DND-41 (cell line): ENCODE results near the gene PPP1R14B.

Experiments
- ATAC-seq: fragments of 200-7000 bp; cut with Tn5 transposase; 3 replicates; pipeline ENCODE4 v1.9.1; 2021; ENCODE audit warnings: low read depth; ENCODE audit not compliant: insufficient read depth
- DNase-seq: peaks from one replicate; pipeline ENCODE4 v3.0.0-alpha.2; 2020
- H2AFZ ChIP-seq: 2 replicates; pipeline ENCODE4 v1.6.0; 2012; ENCODE audit warnings: low read depth, low read length
- H3K27ac ChIP-seq: 2 replicates; pipeline ENCODE4 v1.5.1; 2012; ENCODE audit warnings: low read length, inconsistent platforms
- H3K27me3 ChIP-seq: fragments of 200-600 bp; sonication (generic); 2 replicates; pipeline ENCODE4 v1.6.0; 2012; ENCODE audit warnings: low read length, mild to moderate bottlenecking, inconsistent platforms; ENCODE audit not compliant: insufficient read depth, poor library complexity
- H3K36me3 ChIP-seq: 2 replicates; pipeline ENCODE4 v1.5.1; 2012; ENCODE audit warnings: low read length, inconsistent platforms; ENCODE audit not compliant: insufficient read depth
- H3K4me1 ChIP-seq: 2 replicates; pipeline ENCODE4 v1.5.1; 2012; ENCODE audit warnings: mild to moderate bottlenecking, low read length; ENCODE audit not compliant: insufficient read depth
- H3K4me2 ChIP-seq: 2 replicates; pipeline ENCODE4 v1.6.0; 2012; ENCODE audit warnings: mild to moderate bottlenecking, moderate library complexity, low read length, inconsistent platforms; ENCODE audit not compliant: insufficient read depth
- H3K4me3 ChIP-seq, 2 experiments: fragments of 200-600 bp in 1 of 2; shearing (Covaris generic) in 1 of 2; 2 replicates each; pipeline ENCODE4 v1.5.1; 2012 to 2016; ENCODE audit warnings: inconsistent platforms in 2 of 2, low read length in 2 of 2, mild to moderate bottlenecking in 2 of 2, low read depth in 1 of 2, moderate library complexity in 1 of 2
- H3K79me2 ChIP-seq: 2 replicates; pipeline ENCODE4 v1.6.0; 2012; ENCODE audit warnings: low read length, inconsistent platforms; ENCODE audit not compliant: insufficient read depth
- H3K9ac ChIP-seq: 2 replicates; pipeline ENCODE4 v1.6.0; 2012; ENCODE audit warnings: low read depth, mild to moderate bottlenecking, inconsistent platforms, low read length, moderate library complexity
- H3K9me3 ChIP-seq: 2 replicates; pipeline ENCODE4 v1.5.1; 2012; ENCODE audit warnings: low read length, moderate library complexity, mild to moderate bottlenecking, inconsistent platforms; ENCODE audit not compliant: insufficient read depth, severe bottlenecking
- H4K20me1 ChIP-seq: 2 replicates; pipeline ENCODE4 v1.6.0; 2012; ENCODE audit warnings: low read length; ENCODE audit not compliant: insufficient read depth
- CTCF ChIP-seq: IDR thresholded peaks from 2 replicates; pipeline ENCODE4 v1.5.1; 2012; ENCODE audit warnings: borderline replicate concordance, low read length, moderate library complexity, mild to moderate bottlenecking; ENCODE audit not compliant: poor library complexity, severe bottlenecking; ENCODE audit errors: extremely low read depth
- EZH2 ChIP-seq: IDR thresholded peaks from 3 replicates; pipeline ENCODE4 v1.6.1; 2012; ENCODE audit warnings: borderline replicate concordance, low read depth, mild to moderate bottlenecking, moderate library complexity, low read length, inconsistent platforms; ENCODE audit not compliant: severe bottlenecking

The PPP1R14B gene

GRCh38 chr11:64291262-64291751 is 44.6 kb upstream of the PPP1R14B start, which contains the start of gene KCNK4:
Gene KCNK4, plus strand, starts transcription at chr11:64291302. Its CDS starts 1,717 bp downstream, at chr11:64293019.
- TF ChIP-seq EZH2 (no peak), CTCF (no peak)
- Histone ChIP-seq H4K20me1 (no peaks in the 10 kb centered on the region; the same call in 1 of the 2 replicates), H3K4me2 (no peak within 1 kb of the TSS), H3K4me1 (peaks cover 17% of the 10 kb centered on the region), H3K9ac (no peak within 1 kb of the TSS), H3K9me3 (no peaks in the 10 kb centered on the region), H3K36me3 (0 out of 2 replicates have a peak, but pooled peaks cover 2% of the 10 kb centered on the region), H3K4me3 (no peak within 1 kb of the TSS), H3K27ac (no peak within 1 kb of the TSS), H3K27me3 (peaks cover 3% of the 10 kb centered on the region), H3K79me2 (0 out of 2 replicates have a peak, but pooled peaks cover 4% of the 10 kb centered on the region), H2AFZ (no peak within 1 kb of the TSS)
- DNase-seq: no peak
- ATAC-seq: no peak

GRCh38 chr11:64290352-64291261 is 43.9 kb upstream of the PPP1R14B start:
- H3K9ac ChIP-seq: no peak overlapping the region
- H3K79me2 ChIP-seq: peaks cover 8% of the 10 kb centered on the region; the same call in 1 of the 2 replicates
- no peak overlapping the region for H3K4me2 ChIP-seq
- H3K27ac ChIP-seq: no peak overlapping the region
- no peaks in the 10 kb centered on the region for H3K27me3 ChIP-seq
- H2AFZ ChIP-seq: no peak overlapping the region
- peaks cover 22% of the 10 kb centered on the region for H3K4me1 ChIP-seq
- DNase-seq (no peak), ATAC-seq (no peak)
- H3K36me3 ChIP-seq: 0 out of 2 replicates have a peak, but pooled peaks cover 2% of the 10 kb centered on the region
- no peak overlapping the region for H3K4me3 ChIP-seq
- no peaks in the 10 kb centered on the region; the same call in 1 of the 2 replicates for H4K20me1 ChIP-seq
- no peak for TF ChIP-seq CTCF
- TF ChIP-seq EZH2: no peak
- H3K9me3 ChIP-seq: no peaks in the 10 kb centered on the region

- H3K36me3 ChIP-seq: 0 out of 2 replicates have a peak, but pooled peaks cover 2% of the 10 kb centered on the region
- H3K4me3 ChIP-seq: no peak overlapping the region
- peaks cover 24% of the 10 kb centered on the region for H3K4me1 ChIP-seq
- no peaks in the 10 kb centered on the region; the same call in 1 of the 2 replicates for H4K20me1 ChIP-seq
- H3K27me3 ChIP-seq: no peaks in the 10 kb centered on the region
- H3K4me2 ChIP-seq: no peak overlapping the region
- no peaks in the 10 kb centered on the region for H3K9me3 ChIP-seq
- H3K9ac ChIP-seq: no peak overlapping the region
- H3K79me2 ChIP-seq: peaks cover 11% of the 10 kb centered on the region
- no peak overlapping the region for H3K27ac ChIP-seq
- H2AFZ ChIP-seq: no peak overlapping the region
- ATAC-seq (no peak), DNase-seq (no peak)
- TF ChIP-seq CTCF: no peak
- no peak for TF ChIP-seq EZH2
Measured at GRCh38 chr11:64289002-64289564, 42.3 kb upstream of the PPP1R14B start.
